GM23338 (cell line): ENCODE results near the gene ASXL2.

ENCODE experiments used
- CTCF ChIP-seq, 2 experiments: fragments of 200-600 bp in 1 of 2; sonication (generic) in 1 of 2; conservative IDR thresholded peaks; 2 replicates each; pipeline versions ENCODE4 v1.5.1 to v1.6.1; 2016 to 2017; ENCODE audit warnings: antibody characterized with exemption in 2 of 2, low read depth in 2 of 2, mild to moderate bottlenecking in 2 of 2, moderate library complexity in 1 of 2
- EZH2 ChIP-seq: fragments of 200-600 bp; sonication (generic); IDR thresholded peaks from one replicate; pipeline ENCODE4 v1.8.0; 2017; ENCODE audit warnings: antibody characterized with exemption, mild to moderate bottlenecking, low read depth; ENCODE audit not compliant: unreplicated experiment
- EZH2phosphoT487 ChIP-seq: fragments of 200-600 bp; sonication (generic); IDR thresholded peaks from one replicate; pipeline ENCODE4 v1.8.1; 2018; ENCODE audit warnings: antibody characterized with exemption; ENCODE audit not compliant: unreplicated experiment
- REST ChIP-seq: IDR thresholded peaks from one replicate; pipeline ENCODE4 v1.6.1; 2018; ENCODE audit warnings: antibody characterized with exemption; ENCODE audit not compliant: unreplicated experiment
- ZNF331 ChIP-seq: fragments of 250-450 bp; sonication (Bioruptor Pico); IDR thresholded peaks from 2 replicates; pipeline ENCODE4 v1.5.0; 2020; ENCODE audit warnings: low read depth, mild to moderate bottlenecking, moderate library complexity

- no peak for TF ChIP-seq CTCF (conservative IDR thresholded peaks at IDR 0.05; ENCODE audit: low read depth in 2 of 2)
- no peak for TF ChIP-seq REST
- TF ChIP-seq EZH2: no peak
- TF ChIP-seq ZNF331 (CRISPR knock-in tag): no peak
- TF ChIP-seq EZH2phosphoT487: no peak
Measured at GRCh38 chr2:25740810-25741381, 137.4 kb downstream of the ASXL2 start.
